Measurements from ENCODE around the gene FPGS.

DNA sequence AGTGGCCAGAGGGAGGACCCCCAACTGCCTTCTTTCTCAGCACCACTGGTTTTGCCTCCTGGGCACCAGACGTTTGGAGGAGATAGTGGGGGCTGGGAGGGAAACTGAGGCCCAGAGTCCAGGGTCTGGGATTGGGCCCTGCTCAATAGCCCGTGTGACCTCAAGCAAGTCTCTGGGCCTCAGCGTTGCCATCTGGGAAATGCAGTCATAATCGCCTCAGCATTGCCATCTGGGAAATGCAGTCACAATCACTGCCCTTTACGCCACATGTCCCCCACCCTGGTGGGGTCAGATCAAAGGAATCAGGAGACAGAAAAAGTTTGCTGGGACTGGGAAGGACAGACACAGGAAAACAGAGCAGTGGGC, 25.8 kb upstream of the FPGS start:
- TF ChIP-seq CTCF (conservative IDR thresholded peaks at IDR 0.05) (no peak), ZFX (IDR thresholded peaks at IDR 0.05) (no peak)

Data from C4-2B (cell line).